Stimulated activated CD8-positive, alpha-beta memory T cell treated with anti-CD3 and anti-CD28 coated beads, Interleukin-7, amount 100 ng/mL, for 4 hours (primary cell): Measurements from ENCODE around the gene NDUFB5.

ENCODE experiments used
- DNase-seq, 2 donors: peaks; one replicate each; pipeline ENCODE4 v3.0.0-alpha.2; 2020; ENCODE audit warnings: low read depth in 2 of 2

The NDUFB5 gene

DNA sequence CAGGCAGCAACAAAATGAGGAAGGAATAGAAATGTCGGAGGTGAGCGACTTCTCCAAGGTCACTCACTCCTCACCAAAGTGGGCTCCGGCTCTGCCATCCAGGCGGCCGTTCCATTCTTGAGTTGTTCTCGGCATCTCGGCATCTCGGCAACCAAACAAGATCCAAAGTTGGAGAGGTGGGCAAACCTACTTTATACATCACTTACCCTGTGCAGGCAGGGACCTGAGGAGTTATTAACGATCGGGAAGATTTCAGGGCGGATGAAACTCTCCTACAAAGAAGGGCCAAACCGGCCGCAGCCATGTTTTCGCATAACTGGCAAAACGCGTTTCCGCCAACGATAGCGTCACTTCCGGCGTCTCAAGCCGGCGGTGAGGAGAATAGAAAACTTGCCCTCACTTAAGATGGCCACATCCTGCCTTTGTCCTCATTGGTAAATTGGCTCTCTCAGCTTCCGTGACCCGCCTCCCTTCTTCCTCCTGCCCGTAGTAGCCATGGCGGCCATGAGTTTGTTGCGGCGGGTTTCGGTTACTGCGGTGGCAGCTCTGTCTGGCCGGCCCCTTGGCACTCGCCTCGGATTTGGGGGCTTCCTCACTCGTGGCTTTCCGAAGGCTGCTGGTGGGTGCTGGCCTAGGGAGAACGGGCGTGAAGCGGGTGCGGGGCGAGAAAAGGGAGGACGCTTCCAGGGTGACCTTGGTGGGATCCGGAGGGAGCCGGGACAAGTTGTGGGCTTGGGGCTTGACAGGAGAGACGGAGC, at the start of gene NDUFB5, which contains the start of gene MRPL47:
TSS of gene NDUFB5 (plus strand) at position 474 of the 758 bp plus-strand sequence. CDS start at position 496, 22 bp downstream.
TSS of gene MRPL47 (minus strand) at position 318 of the 758 bp plus-strand sequence. CDS start at position 304, 14 bp downstream.
- DNase-seq, result peak; percentile 84 to 90

GRCh38 chr3:179558742-179559364, 45.7 kb upstream of the NDUFB5 start:
- DNase-seq, result peak in 1 of 2 donors; percentile 12

GRCh38 chr3:179560791-179561190, 43.8 kb upstream of the NDUFB5 start:
- no peak for DNase-seq

GRCh38 chr3:179562591-179563270, 41.9 kb upstream of the NDUFB5 start, which contains the start of gene ACTL6A:
Gene ACTL6A, plus strand, starts transcription at chr3:179562926. Its CDS starts 167 bp downstream, at chr3:179563093.
- peak; percentile 98 to 99 for DNase-seq

- DNase-seq, result peak; percentile 39 to 51
Measured at GRCh38 chr3:179563271-179563783, 41.3 kb upstream of the NDUFB5 start.

- no peak for DNase-seq
Measured at GRCh38 chr3:179565496-179565895, 39.1 kb upstream of the NDUFB5 start.

GRCh38 chr3:179580992-179581391, 23.6 kb upstream of the NDUFB5 start:
- DNase-seq, result no peak

GRCh38 chr3:179589143-179589542, 15.5 kb upstream of the NDUFB5 start:
- DNase-seq, result no peak

GRCh38 chr3:179590669-179591068, 13.9 kb upstream of the NDUFB5 start:
- no peak for DNase-seq

DNA sequence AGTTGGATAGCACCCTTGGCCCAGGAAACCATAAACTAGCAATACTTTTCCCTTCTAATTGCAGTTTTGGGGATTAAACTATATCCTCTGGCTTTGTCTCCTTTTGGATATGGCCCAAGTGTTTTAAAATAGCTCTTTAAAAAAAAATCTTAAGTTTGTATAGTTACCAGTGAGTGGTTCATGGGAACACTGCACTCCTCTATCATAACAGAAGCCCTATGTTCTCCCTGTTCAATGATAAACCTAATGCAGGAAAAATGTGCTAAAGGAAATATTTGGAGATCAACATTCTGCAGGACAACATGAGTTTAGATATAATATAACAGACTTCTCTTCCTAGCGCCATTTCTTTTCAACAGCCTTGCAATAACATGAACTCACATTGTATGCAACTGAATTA, 13.3 kb upstream of the NDUFB5 start:
- no peak for DNase-seq

DNA sequence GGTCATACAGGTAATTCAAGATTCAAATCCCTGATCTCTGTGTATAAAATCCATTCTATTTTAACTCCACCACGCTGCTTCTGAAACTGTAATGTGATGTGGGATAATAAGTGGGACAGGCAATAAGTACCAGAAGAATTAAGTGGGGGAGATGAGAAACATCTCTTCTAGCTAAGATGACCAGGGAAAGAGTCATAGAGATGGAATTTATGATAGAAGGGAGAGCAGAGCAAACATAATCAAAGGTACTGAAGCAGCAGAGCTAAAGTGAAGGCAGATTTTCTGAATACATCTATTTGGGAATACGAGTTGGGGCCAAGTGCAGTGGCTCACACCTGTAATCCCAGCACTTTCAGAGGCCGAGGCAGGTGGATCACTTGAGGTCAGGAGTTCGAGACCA, 5.1 kb upstream of the NDUFB5 start:
- no peak for DNase-seq

GRCh38 chr3:179603321-179603720, 1.3 kb upstream of the NDUFB5 start:
- no peak for DNase-seq

DNA sequence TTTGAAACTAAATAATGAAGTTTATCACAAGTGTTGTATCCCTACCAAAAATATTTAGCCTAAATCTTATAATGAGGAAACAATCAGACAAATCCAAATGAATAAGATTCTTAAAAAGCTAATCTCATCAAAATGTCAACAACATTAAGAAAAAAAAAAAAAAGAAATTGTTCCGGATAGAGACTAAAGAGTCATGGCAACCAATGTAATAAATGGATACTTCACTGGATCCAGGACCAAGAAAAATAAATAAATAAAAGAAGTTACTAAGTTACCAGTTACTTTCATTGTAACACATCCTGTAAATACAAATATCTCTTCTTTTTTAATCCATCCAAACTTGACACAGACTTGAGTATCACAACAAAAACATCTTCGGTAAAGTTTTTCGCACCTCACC, 763 bp upstream of the NDUFB5 start:
- no peak for DNase-seq

- DNase-seq, result no peak
Measured at GRCh38 chr3:179606534-179607085, 2.0 kb downstream of the NDUFB5 start.

GRCh38 chr3:179608931-179609720, 4.5 kb downstream of the NDUFB5 start:
- no peak for DNase-seq

GRCh38 chr3:179610066-179610465, 5.5 kb downstream of the NDUFB5 start:
- DNase-seq, result no peak

GRCh38 chr3:179613807-179614206, 9.2 kb downstream of the NDUFB5 start:
- DNase-seq, result no peak

GRCh38 chr3:179615458-179616173, 11.0 kb downstream of the NDUFB5 start:
- DNase-seq, result no peak

DNA sequence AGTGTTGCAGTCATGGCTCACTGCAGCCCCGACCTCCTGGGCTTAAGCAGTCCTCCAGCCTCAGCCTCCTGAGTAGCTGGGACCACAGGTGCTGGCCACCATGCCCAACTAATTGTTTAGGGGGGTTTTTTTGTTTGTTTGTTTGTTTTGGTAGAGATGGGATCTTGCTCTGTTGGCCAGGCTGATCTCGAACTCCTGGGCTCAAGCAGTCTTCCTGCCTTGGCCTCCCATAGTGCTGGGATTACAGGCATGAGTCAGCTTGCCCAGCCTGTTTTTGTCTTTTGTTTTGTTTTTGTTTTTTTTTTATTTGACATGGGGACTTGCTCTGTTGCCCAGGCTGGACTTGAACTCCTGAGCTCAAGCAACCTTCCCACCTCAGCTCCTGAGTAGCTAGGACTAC, 17.4 kb downstream of the NDUFB5 start:
- DNase-seq, result no peak

GRCh38 chr3:179624451-179624850, 19.9 kb downstream of the NDUFB5 start:
- no peak for DNase-seq
